HCT116 (cell line): ENCODE results near the gene ARHGAP8. TPM values are rescaled to one million over a fixed set of nuclear protein-coding genes. Genes with fewer than 3 reads are reported as not detected.

Experiments
- ATAC-seq: fragments of 200-7000 bp; cut with Tn5 transposase; 2 replicates; pipeline ENCODE4 v1.9.1; 2020; ENCODE audit warnings: mild to moderate bottlenecking, moderate library complexity
- BruUV-seq: library from RNA; stranded (reverse); fragments of 400-500 nt; replicated peaks from 2 replicates; lab custom pipeline; 2021; lab: Mats Ljungman, UMichigan
- CTCF ChIA-PET: fragments of 300-600 bp; sonication (Branson Sonifier 250); formaldehyde crosslinking; loops from one replicate; lab custom pipeline; 2021; ENCODE audit warnings: antibody characterized with exemption; lab: Charles Lee
- POLR2A ChIA-PET: fragments of 300-600, 350-600 bp; sonication (Branson Sonifier 250); formaldehyde crosslinking; loops from one replicate; lab custom pipeline; 2021; ENCODE audit warnings: antibody characterized with exemption; lab: Charles Lee
- RAD21 ChIA-PET, 2 experiments: fragments of 300-600 bp; sonication (Branson Sonifier 250); formaldehyde crosslinking; loops; one replicate each; lab custom pipeline; 2023; ENCODE audit warnings: low total read pairs in 2 of 2; ENCODE audit not compliant: uncharacterized antibody in 2 of 2, unreplicated experiment in 2 of 2, low non-redundant PET in 1 of 2; lab: Charles Lee
- DNase-seq: peaks from one replicate; pipeline ENCODE4 v3.0.0-alpha.2; 2010; ENCODE audit warnings: low read depth, low spot score
- H2AFZ ChIP-seq: fragments of 200-600 bp; shearing (Covaris generic), sonication (generic); 2 replicates; pipeline ENCODE4 v1.6.1; 2017; ENCODE audit warnings: low read depth, mixed run types, mixed read lengths, antibody characterized with exemption, low read length; ENCODE audit not compliant: poor library complexity, severe bottlenecking
- H3K27ac ChIP-seq: 2 replicates; pipeline ENCODE4 v1.5.1; 2012; ENCODE audit warnings: low read depth, low read length
- H3K27me3 ChIP-seq: fragments of 200-600 bp; sonication (generic); 2 replicates; pipeline ENCODE4 v1.6.1; 2016; ENCODE audit warnings: mixed run types, low read length, mixed read lengths; ENCODE audit not compliant: insufficient read depth
- H3K36me3 ChIP-seq, 2 experiments: fragments of 200-500 bp in 1 of 2; fragments of 200-600 bp in 1 of 2; sonication (Bioruptor generic) in 1 of 2; sonication (generic) in 1 of 2; 2 replicates each; pipeline versions ENCODE4 v1.5.1 to v1.6.1; 2014 to 2016; ENCODE audit warnings: low read length in 2 of 2, inconsistent platforms in 1 of 2, mixed read lengths in 1 of 2, mixed run types in 1 of 2; ENCODE audit not compliant: insufficient read depth in 2 of 2, control insufficient read depth in 1 of 2
- H3K4me1 ChIP-seq, 2 experiments: fragments of 200-600 bp in 1 of 2; sonication (generic) in 1 of 2; 2 replicates each; pipeline versions ENCODE4 v1.5.1 to v1.6.1; 2012 to 2017; ENCODE audit warnings: low read length in 2 of 2, inconsistent platforms in 1 of 2, mild to moderate bottlenecking in 1 of 2, mixed read lengths in 1 of 2, mixed run types in 1 of 2, moderate library complexity in 1 of 2; ENCODE audit not compliant: insufficient read depth in 2 of 2, control insufficient read depth in 1 of 2
- H3K4me2 ChIP-seq: fragments of 200-600 bp; sonication (generic); 2 replicates; pipeline ENCODE4 v1.6.1; 2017; ENCODE audit warnings: mixed run types, low read length, mixed read lengths
- H3K4me3 ChIP-seq, 2 experiments: fragments of 200-600 bp in 1 of 2; sonication (generic) in 1 of 2; replicated peaks in 1 of 2; 2 replicates each; pipeline ENCODE4 v1.5.1; 2011 to 2016; ENCODE audit warnings: low read length in 2 of 2, control low read depth in 1 of 2, low read depth in 1 of 2, mild to moderate bottlenecking in 1 of 2, mixed read lengths in 1 of 2, mixed run types in 1 of 2
- H3K79me2 ChIP-seq: fragments of 200-600 bp; sonication (generic); 2 replicates; pipeline ENCODE4 v1.6.1; 2017; ENCODE audit warnings: mild to moderate bottlenecking, mixed run types, low read length, moderate library complexity, mixed read lengths; ENCODE audit not compliant: insufficient read depth
- H3K9ac ChIP-seq: fragments of 200-600 bp; sonication (generic); 2 replicates; pipeline ENCODE4 v1.6.1; 2016; ENCODE audit warnings: low read length, mixed read lengths
- H3K9me2 ChIP-seq: fragments of 200-600 bp; sonication (generic), shearing (Covaris generic); 2 replicates; pipeline ENCODE4 v1.6.1; 2017; ENCODE audit warnings: mixed run types, mild to moderate bottlenecking, moderate library complexity; ENCODE audit not compliant: insufficient read depth
- H3K9me3 ChIP-seq, 2 experiments: fragments of 200-500 bp in 1 of 2; fragments of 200-600 bp in 1 of 2; sonication (Bioruptor generic) in 1 of 2; sonication (generic) in 1 of 2; 2 replicates each; pipeline ENCODE4 v1.6.1; 2014 to 2017; ENCODE audit warnings: low read length in 2 of 2, mixed read lengths in 2 of 2, inconsistent platforms in 1 of 2, low read depth in 1 of 2, mild to moderate bottlenecking in 1 of 2, mixed run types in 1 of 2, moderate library complexity in 1 of 2; ENCODE audit not compliant: control insufficient read depth in 1 of 2, insufficient read depth in 1 of 2
- H4K20me1 ChIP-seq: fragments of 200-600 bp; sonication (generic), shearing (Covaris generic); 2 replicates; pipeline ENCODE4 v1.6.1; 2017; ENCODE audit warnings: mixed run types, mild to moderate bottlenecking, moderate library complexity; ENCODE audit not compliant: insufficient read depth
- ELF1 ChIP-seq: IDR thresholded peaks from 2 replicates; pipeline ENCODE4 v1.6.1; 2012; ENCODE audit warnings: low read depth, borderline replicate concordance
- FOSL1 ChIP-seq: IDR thresholded peaks from 2 replicates; pipeline ENCODE4 v1.6.1; 2012; ENCODE audit warnings: low read depth
- JUND ChIP-seq: IDR thresholded peaks from 2 replicates; pipeline ENCODE4 v1.6.1; 2012
- POLR2AphosphoS5 ChIP-seq: IDR thresholded peaks from 2 replicates; pipeline ENCODE4 v1.6.1; 2011; ENCODE audit warnings: mild to moderate bottlenecking, low read depth, low read length, moderate library complexity
- RAD21 ChIP-seq: IDR thresholded peaks from 2 replicates; pipeline ENCODE4 v1.6.1; 2012; ENCODE audit warnings: low read depth, mild to moderate bottlenecking
- SP1 ChIP-seq: IDR thresholded peaks from 2 replicates; pipeline ENCODE4 v1.6.1; 2012; ENCODE audit warnings: low read depth
- intact Hi-C: fragments of 100-400 bp; cut with micrococcal nuclease; formaldehyde crosslinking; loops from 2 replicates; pipeline ENCODE4 v1.10.0; 2022
- total RNA-seq: library from RNA; stranded (reverse); gene quantifications from one replicate; pipeline ENCODE4 v1.2.1, GENCODE V29; 2021; ENCODE audit not compliant: unreplicated experiment
- TF ChIP-seq, protein P1 (sequence below): IDR thresholded peaks from 2 replicates; pipeline ENCODE4 v1.6.1; 2011; ENCODE audit warnings: mild to moderate bottlenecking, low read length, moderate library complexity; ENCODE audit not compliant: insufficient replicate concordance; ENCODE audit errors: extremely low read depth
- TF ChIP-seq, protein P2 (sequence below): IDR thresholded peaks from 2 replicates; pipeline ENCODE4 v1.6.1; 2012

ARHGAP8 gene
- total RNA-seq, 1 experiment from 2014 or later, result 67.5 TPM

- TF ChIP-seq, protein P1, sequence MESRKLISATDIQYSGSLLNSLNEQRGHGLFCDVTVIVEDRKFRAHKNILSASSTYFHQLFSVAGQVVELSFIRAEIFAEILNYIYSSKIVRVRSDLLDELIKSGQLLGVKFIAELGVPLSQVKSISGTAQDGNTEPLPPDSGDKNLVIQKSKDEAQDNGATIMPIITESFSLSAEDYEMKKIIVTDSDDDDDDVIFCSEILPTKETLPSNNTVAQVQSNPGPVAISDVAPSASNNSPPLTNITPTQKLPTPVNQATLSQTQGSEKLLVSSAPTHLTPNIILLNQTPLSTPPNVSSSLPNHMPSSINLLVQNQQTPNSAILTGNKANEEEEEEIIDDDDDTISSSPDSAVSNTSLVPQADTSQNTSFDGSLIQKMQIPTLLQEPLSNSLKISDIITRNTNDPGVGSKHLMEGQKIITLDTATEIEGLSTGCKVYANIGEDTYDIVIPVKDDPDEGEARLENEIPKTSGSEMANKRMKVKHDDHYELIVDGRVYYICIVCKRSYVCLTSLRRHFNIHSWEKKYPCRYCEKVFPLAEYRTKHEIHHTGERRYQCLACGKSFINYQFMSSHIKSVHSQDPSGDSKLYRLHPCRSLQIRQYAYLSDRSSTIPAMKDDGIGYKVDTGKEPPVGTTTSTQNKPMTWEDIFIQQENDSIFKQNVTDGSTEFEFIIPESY, result no peak
- TF ChIP-seq FOSL1 (no peak), POLR2AphosphoS5 (no peak)
Measured at GRCh38 chr22:44773082-44773481, 20.7 kb downstream of the ARHGAP8 start (continued).

DNA sequence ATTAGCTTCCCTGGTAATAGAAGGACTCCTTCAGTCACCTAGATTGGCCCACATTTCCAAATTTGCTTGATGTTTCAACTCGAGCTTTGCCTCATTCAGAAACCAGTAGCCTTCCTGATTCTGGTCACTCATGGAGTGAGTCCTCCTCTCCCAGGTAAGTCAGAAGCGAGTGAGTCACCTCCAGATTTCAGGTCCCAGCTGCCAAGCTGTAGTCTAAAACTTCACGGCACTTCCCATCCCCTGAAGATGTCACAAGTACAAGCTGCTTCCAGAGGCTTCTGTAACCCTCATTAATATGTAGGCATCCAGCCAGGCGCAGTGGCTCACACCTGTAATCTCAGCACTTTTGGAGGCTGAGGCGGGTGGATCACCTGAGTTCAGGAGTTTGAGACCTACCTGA lies 23.5 kb downstream of the ARHGAP8 start:
- no peak overlapping the region for H3K9ac ChIP-seq
- peaks cover 88% of the 10 kb centered on the region for H3K79me2 ChIP-seq
- POLR2A ChIA-PET, result no interaction called here
- H3K4me2 ChIP-seq, result no peak overlapping the region
- H4K20me1 ChIP-seq, result peaks cover 3% of the 10 kb centered on the region; the same call in 1 of the 2 replicates
- DNase-seq (no peak), ATAC-seq (no peak)
- H3K9me3 ChIP-seq, result no peaks in the 10 kb centered on the region
- intact Hi-C loops, result no loop called here
- CTCF ChIA-PET, result no interaction called here
- no peaks in the 10 kb centered on the region for H3K36me3 ChIP-seq
- no peaks in the 10 kb centered on the region; a peak in 1 of 4 replicates for H3K4me1 ChIP-seq
- H3K27me3 ChIP-seq, result no peaks in the 10 kb centered on the region
- no peak overlapping the region for H3K4me3 ChIP-seq
- RAD21 ChIA-PET, result no interaction called here
- no TSS peak for BruUV-seq
- TF ChIP-seq POLR2AphosphoS5, result no peak
- no peak for TF ChIP-seq ELF1
- no peak for TF ChIP-seq RAD21
- TF ChIP-seq SP1, result no peak
- TF ChIP-seq, protein P2, sequence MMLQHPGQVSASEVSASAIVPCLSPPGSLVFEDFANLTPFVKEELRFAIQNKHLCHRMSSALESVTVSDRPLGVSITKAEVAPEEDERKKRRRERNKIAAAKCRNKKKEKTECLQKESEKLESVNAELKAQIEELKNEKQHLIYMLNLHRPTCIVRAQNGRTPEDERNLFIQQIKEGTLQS, result no peak
- no peak for TF ChIP-seq JUND
- TF ChIP-seq, all 23 proteins: peak for 0
- Histone ChIP-seq H2AFZ (no peak overlapping the region), H3K9me2 (no peaks in the 10 kb centered on the region), H3K27ac (no peak overlapping the region)
